Upper lobe of left lung (tissue), 6 donors: Measurements from ENCODE around the gene GALNT16. TPM values are rescaled to one million over a fixed set of nuclear protein-coding genes. Genes with fewer than 3 reads are reported as not detected.

Source experiments
- ATAC-seq, 2 donors: fragments of 200-7000 bp; cut with Tn5 transposase; one replicate each; pipeline ENCODE4 v1.9.1; 2022; ENCODE audit warnings: mild to moderate bottlenecking in 2 of 2, moderate library complexity in 2 of 2; ENCODE audit not compliant: low FRiP score in 2 of 2
- DNase-seq, 2 donors: peaks; one replicate each; pipeline ENCODE4 v3.0.0-alpha.2; 2019 to 2020
- H3K27ac ChIP-seq, 4 donors: fragments of 200-600 bp; sonication (generic); one replicate each; pipeline ENCODE4 v1.5.1; 2016 to 2019
- H3K27me3 ChIP-seq, 4 donors: fragments of 200-600 bp; sonication (generic); one replicate each; pipeline ENCODE4 v1.5.1; 2017 to 2019
- H3K36me3 ChIP-seq, 4 donors: fragments of 200-600 bp; sonication (generic); one replicate each; pipeline ENCODE4 v1.5.1; 2016 to 2019
- H3K4me1 ChIP-seq, 4 donors: fragments of 200-600 bp; sonication (generic); one replicate each; pipeline ENCODE4 v1.5.1; 2018 to 2019
- H3K4me3 ChIP-seq, 4 donors: fragments of 200-600 bp; sonication (generic); one replicate each; pipeline ENCODE4 v1.5.1; 2017 to 2019; ENCODE audit warnings: mild to moderate bottlenecking in 2 of 4, moderate library complexity in 1 of 4
- H3K9me3 ChIP-seq, 4 donors: fragments of 200-600 bp; sonication (generic); one replicate each; pipeline ENCODE4 v1.5.1; 2018 to 2019
- EP300 ChIP-seq, 4 donors: sonication (generic); formaldehyde crosslinking; IDR thresholded peaks; one replicate each; pipeline ENCODE4 v1.5.1; 2017; ENCODE audit warnings: antibody characterized with exemption in 4 of 4, control low read depth in 2 of 4
- POLR2A ChIP-seq, 4 donors: fragments of 450-650 bp; IDR thresholded peaks; one replicate each; pipeline ENCODE4 v1.5.1; 2016 to 2017; ENCODE audit warnings: antibody characterized with exemption in 4 of 4, mild to moderate bottlenecking in 2 of 4
- POLR2AphosphoS5 ChIP-seq, 2 donors: sonication (generic); formaldehyde crosslinking; IDR thresholded peaks; one replicate each; pipeline ENCODE4 v1.5.1; 2017; ENCODE audit warnings: antibody characterized with exemption in 2 of 2
- WGBS, 2 donors: methylation state at CpG; one replicate each; pipeline ENCODE4 v1.1.5; 2017 to 2018; 5-methylcytosine and 5-hydroxymethylcytosine counted together
- total RNA-seq, 6 donors: library from RNA; depleted of rRNA in 4 of 6; stranded (reverse); fragments of >200 nt in 4 of 6; gene quantifications; one replicate each; pipeline versions ENCODE4 v1.1.0 to v1.2.1, GENCODE V29; 2016 to 2021
- TF ChIP-seq, protein P1 (sequence below), 6 experiments: fragments of 450-650 bp in 4 of 6; fragments of 200-600 bp in 2 of 6; sonication (generic) in 2 of 6; IDR thresholded peaks; one replicate each; pipeline ENCODE4 v1.5.1; 2016 to 2019; ENCODE audit warnings: antibody characterized with exemption in 6 of 6
- donor health status: DM: no; HTN: no; CAD: no; lungs with moderate emphysema.
- donor health status: DM: no; HTN: yes; CAD: no; lungs with severe emphysema.

GALNT16 gene
- total RNA-seq, 6 donors from 2014 or later: under 0.01 to 8.4 (median 1.3) TPM

- no peaks in the 10 kb centered on the region for H3K27me3 ChIP-seq
- H3K9me3 ChIP-seq: no peaks in the 10 kb centered on the region
- ATAC-seq (no peak), DNase-seq (no peak)
- H3K36me3 ChIP-seq: no peaks in the 10 kb centered on the region
- WGBS, 2 donors: 89% methylated on average over 5 of the region's 5 CpGs
- H3K4me3 ChIP-seq: no peak overlapping the region
- TF ChIP-seq POLR2A (IDR thresholded peaks at IDR 0.05) (no peak), POLR2AphosphoS5 (IDR thresholded peaks at IDR 0.05) (no peak), EP300 (IDR thresholded peaks at IDR 0.05) (no peak)
- TF ChIP-seq, protein P1, sequence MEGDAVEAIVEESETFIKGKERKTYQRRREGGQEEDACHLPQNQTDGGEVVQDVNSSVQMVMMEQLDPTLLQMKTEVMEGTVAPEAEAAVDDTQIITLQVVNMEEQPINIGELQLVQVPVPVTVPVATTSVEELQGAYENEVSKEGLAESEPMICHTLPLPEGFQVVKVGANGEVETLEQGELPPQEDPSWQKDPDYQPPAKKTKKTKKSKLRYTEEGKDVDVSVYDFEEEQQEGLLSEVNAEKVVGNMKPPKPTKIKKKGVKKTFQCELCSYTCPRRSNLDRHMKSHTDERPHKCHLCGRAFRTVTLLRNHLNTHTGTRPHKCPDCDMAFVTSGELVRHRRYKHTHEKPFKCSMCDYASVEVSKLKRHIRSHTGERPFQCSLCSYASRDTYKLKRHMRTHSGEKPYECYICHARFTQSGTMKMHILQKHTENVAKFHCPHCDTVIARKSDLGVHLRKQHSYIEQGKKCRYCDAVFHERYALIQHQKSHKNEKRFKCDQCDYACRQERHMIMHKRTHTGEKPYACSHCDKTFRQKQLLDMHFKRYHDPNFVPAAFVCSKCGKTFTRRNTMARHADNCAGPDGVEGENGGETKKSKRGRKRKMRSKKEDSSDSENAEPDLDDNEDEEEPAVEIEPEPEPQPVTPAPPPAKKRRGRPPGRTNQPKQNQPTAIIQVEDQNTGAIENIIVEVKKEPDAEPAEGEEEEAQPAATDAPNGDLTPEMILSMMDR (IDR thresholded peaks at IDR 0.05): no peak
- no peak overlapping the region for H3K27ac ChIP-seq
- peaks cover 19 to 25% (median 20%) of the 10 kb centered on the region in 4 donors for H3K4me1 ChIP-seq
These were observed 144.9 kb downstream of the GALNT16 start for GRCh38 chr14:69404883-69405282.

DNA sequence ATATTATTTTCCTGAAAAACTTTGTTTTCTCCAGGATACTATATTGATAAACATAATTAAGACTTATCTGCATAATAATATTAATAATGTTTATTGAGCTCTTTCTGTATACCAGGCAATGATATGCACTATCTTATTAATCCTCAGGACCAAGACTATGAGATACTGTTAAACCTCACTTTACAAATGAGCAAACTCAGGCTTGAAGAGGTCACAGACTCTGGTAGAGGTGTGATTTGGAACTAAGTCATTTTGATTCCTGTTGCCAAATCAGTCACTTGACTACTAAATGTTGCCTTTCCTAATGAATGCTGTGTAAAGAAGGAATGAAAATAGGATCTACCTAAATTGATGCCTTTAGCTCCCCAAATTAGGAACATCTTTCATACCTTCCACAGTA, 145.8 kb downstream of the GALNT16 start:
- DNase-seq (no peak), ATAC-seq (no peak)
- no peak overlapping the region for H3K4me3 ChIP-seq
- H3K27me3 ChIP-seq: no peaks in the 10 kb centered on the region
- no peaks in the 10 kb centered on the region for H3K9me3 ChIP-seq
- H3K27ac ChIP-seq: no peak overlapping the region
- H3K36me3 ChIP-seq: no peaks in the 10 kb centered on the region
- H3K4me1 ChIP-seq: peaks cover 11 to 17% (median 12%) of the 10 kb centered on the region in 4 donors
- TF ChIP-seq POLR2AphosphoS5 (IDR thresholded peaks at IDR 0.05) (no peak), POLR2A (IDR thresholded peaks at IDR 0.05) (no peak), EP300 (IDR thresholded peaks at IDR 0.05) (no peak)
- TF ChIP-seq, protein P1 (IDR thresholded peaks at IDR 0.05): no peak

Other genes starting within 250 kb of the GALNT16 start
- 10 to 100 TPM; 37.7 to 78.6 (median 49.0) TPM for gene DCAF5, start 107.0 kb upstream of the GALNT16 start, total RNA-seq
- 10 to 100 TPM; 18.4 to 30.4 (median 21.1) TPM for gene EXD2, start 68.7 kb upstream of the GALNT16 start, total RNA-seq
- gene ERH, start 138.1 kb downstream of the GALNT16 start, total RNA-seq: 100 to 1,000 TPM in 2 of 6 donors, 10 to 100 TPM in 4; 36.7 to 121 (median 60.5) TPM
- 10 to 100 TPM; 17.8 to 70.4 (median 54.0) TPM for gene SLC39A9, start 138.5 kb downstream of the GALNT16 start, total RNA-seq
- 1 to 10 TPM in 2 of 6 donors, under 1 TPM in 4; under 0.01 to 1.7 (median 0.70) TPM for gene PLEKHD1, start 224.6 kb downstream of the GALNT16 start, total RNA-seq